ENCODE measurements around the gene IGFBP4.
"Not testable (repeated sequence)": the region's sequence is repeated elsewhere in the genome, so short reads cannot be mapped to it uniquely, and the experiment has no call there.

The IGFBP4 gene

GRCh38 chr17:40443196-40443987 lies at the start of gene IGFBP4:
Gene IGFBP4, plus strand, starts transcription at chr17:40443450. Its CDS starts 286 bp downstream, at chr17:40443736.
- no peak for DNase-seq (ENCODE audit: low read depth, low spot score)
- H3K27ac ChIP-seq = peak within 1 kb of the TSS; percentile 51

GRCh38 chr17:40399185-40399584 lies 44.1 kb upstream of the IGFBP4 start:
- no peak overlapping the region for H3K27ac ChIP-seq
- DNase-seq (ENCODE audit: low read depth, low spot score) = no peak

GRCh38 chr17:40402668-40403067 lies 40.6 kb upstream of the IGFBP4 start:
- no peak for DNase-seq (ENCODE audit: low read depth, low spot score)

GRCh38 chr17:40404003-40404402 lies 39.2 kb upstream of the IGFBP4 start:
- no peak overlapping the region for H3K27ac ChIP-seq

More at GRCh38 chr17:40402668-40403067, 40.6 kb upstream of the IGFBP4 start:
- no peak overlapping the region for H3K27ac ChIP-seq

GRCh38 chr17:40407460-40407859 lies 35.8 kb upstream of the IGFBP4 start:
- no peak overlapping the region for H3K27ac ChIP-seq
- no peak for DNase-seq (ENCODE audit: low read depth, low spot score)

More at GRCh38 chr17:40404003-40404402, 39.2 kb upstream of the IGFBP4 start:
- no peak for DNase-seq (ENCODE audit: low read depth, low spot score)

- not testable (repeated sequence) for H3K27ac ChIP-seq; DNase-seq (ENCODE audit: low read depth, low spot score)
Measured at GRCh38 chr17:40409540-40409939, 33.7 kb upstream of the IGFBP4 start.

GRCh38 chr17:40410082-40410481 lies 33.2 kb upstream of the IGFBP4 start:
- DNase-seq (ENCODE audit: low read depth, low spot score) = no peak

GRCh38 chr17:40411821-40412220 lies 31.4 kb upstream of the IGFBP4 start:
- DNase-seq (ENCODE audit: low read depth, low spot score) = no peak
- H3K27ac ChIP-seq = no peak overlapping the region

More at GRCh38 chr17:40410082-40410481, 33.2 kb upstream of the IGFBP4 start:
- H3K27ac ChIP-seq = no peak overlapping the region

- DNase-seq (ENCODE audit: low read depth, low spot score) = no peak
- no peak overlapping the region for H3K27ac ChIP-seq
Measured at GRCh38 chr17:40412880-40413279, 30.4 kb upstream of the IGFBP4 start.

GRCh38 chr17:40414312-40414711 lies 28.9 kb upstream of the IGFBP4 start:
- H3K27ac ChIP-seq; DNase-seq (ENCODE audit: low read depth, low spot score): not testable (repeated sequence)

GRCh38 chr17:40415390-40415789 lies 27.9 kb upstream of the IGFBP4 start:
- H3K27ac ChIP-seq = no peak overlapping the region
- no peak for DNase-seq (ENCODE audit: low read depth, low spot score)

- H3K27ac ChIP-seq = no peak overlapping the region
- DNase-seq (ENCODE audit: low read depth, low spot score) = no peak
Measured at GRCh38 chr17:40416671-40417070, 26.6 kb upstream of the IGFBP4 start.

- H3K27ac ChIP-seq = no peak overlapping the region
- no peak for DNase-seq (ENCODE audit: low read depth, low spot score)
Measured at GRCh38 chr17:40417258-40417608, 26.0 kb upstream of the IGFBP4 start.

GRCh38 chr17:40417609-40418427 lies 25.4 kb upstream of the IGFBP4 start, which contains the start of gene TOP2A:
Gene TOP2A, minus strand, starts transcription at chr17:40417896. Its CDS starts 105 bp downstream, at chr17:40417791.
- no peak within 1 kb of the TSS for H3K27ac ChIP-seq
- DNase-seq (ENCODE audit: low read depth, low spot score) = peak; percentile 94

GRCh38 chr17:40418428-40418706 lies 24.9 kb upstream of the IGFBP4 start:
- H3K27ac ChIP-seq = no peak overlapping the region
- DNase-seq (ENCODE audit: low read depth, low spot score) = no peak

GRCh38 chr17:40419559-40420331 lies 23.5 kb upstream of the IGFBP4 start:
- no peak for DNase-seq (ENCODE audit: low read depth, low spot score)
- H3K27ac ChIP-seq = no peak overlapping the region

- no peak for DNase-seq (ENCODE audit: low read depth, low spot score)
- no peak overlapping the region for H3K27ac ChIP-seq
Measured at GRCh38 chr17:40422990-40423633, 20.1 kb upstream of the IGFBP4 start.

GRCh38 chr17:40425741-40426140 lies 17.5 kb upstream of the IGFBP4 start:
- no peak overlapping the region for H3K27ac ChIP-seq
- no peak for DNase-seq (ENCODE audit: low read depth, low spot score)

- no peak for DNase-seq (ENCODE audit: low read depth, low spot score)
- no peak overlapping the region for H3K27ac ChIP-seq
Measured at GRCh38 chr17:40427002-40427491, 16.2 kb upstream of the IGFBP4 start.
